IPS-20b (cell line): ENCODE measurements around the gene CCDC17.

Source experiments
- H3K27ac ChIP-seq: one replicate; pipeline ENCODE4 v1.5.1; 2013; ENCODE audit warnings: low read length
- H3K27me3 ChIP-seq: 2 replicates; pipeline ENCODE4 v1.6.1; 2013; ENCODE audit warnings: mild to moderate bottlenecking, low read length, inconsistent platforms; ENCODE audit not compliant: insufficient read depth
- H3K36me3 ChIP-seq: 2 replicates; pipeline ENCODE4 v1.6.1; 2013; ENCODE audit warnings: low read depth, mild to moderate bottlenecking, inconsistent platforms, low read length, moderate library complexity; ENCODE audit not compliant: insufficient read depth
- H3K4me1 ChIP-seq: 2 replicates; pipeline ENCODE4 v1.6.1; 2013; ENCODE audit warnings: mild to moderate bottlenecking, control low read depth, inconsistent platforms, low read length, moderate library complexity; ENCODE audit not compliant: insufficient read depth
- H3K4me3 ChIP-seq: 2 replicates; pipeline ENCODE4 v1.5.1; 2013; ENCODE audit warnings: mild to moderate bottlenecking, low read length, inconsistent platforms
- H3K9ac ChIP-seq: 2 replicates; pipeline ENCODE4 v1.6.1; 2013; ENCODE audit warnings: low read depth, mild to moderate bottlenecking, inconsistent platforms, low read length, moderate library complexity
- H3K9me3 ChIP-seq: 2 replicates; pipeline ENCODE4 v1.6.1; 2013; ENCODE audit warnings: mild to moderate bottlenecking, low read depth, low read length, inconsistent platforms; ENCODE audit not compliant: insufficient read depth

CCDC17 gene

GRCh38 chr1:45623972-45624371 lies at the start of gene CCDC17:
Gene CCDC17, minus strand, starts transcription at chr1:45624054. Its CDS starts 145 bp downstream, at chr1:45623909.
- Histone ChIP-seq H3K4me1 (no peaks in the 10 kb centered on the region), H3K27ac (no peak within 1 kb of the TSS), H3K9ac (no peak within 1 kb of the TSS), H3K4me3 (no peak within 1 kb of the TSS), H3K36me3 (peaks cover 49% of the 10 kb centered on the region), H3K9me3 (no peaks in the 10 kb centered on the region), H3K27me3 (no peaks in the 10 kb centered on the region)

- Histone ChIP-seq H3K27ac (no peak overlapping the region), H3K9ac (no peak overlapping the region), H3K27me3 (no peaks in the 10 kb centered on the region), H3K36me3 (peaks cover 12% of the 10 kb centered on the region; the same call in 1 of the 2 replicates), H3K4me1 (peaks cover 5% of the 10 kb centered on the region; the same call in 1 of the 2 replicates), H3K9me3 (no peaks in the 10 kb centered on the region), H3K4me3 (no peak overlapping the region)
Observed at GRCh38 chr1:45669859-45670655, 46.2 kb upstream of the CCDC17 start.

GRCh38 chr1:45669379-45669778 lies 45.5 kb upstream of the CCDC17 start:
- Histone ChIP-seq H3K27ac (no peak overlapping the region), H3K36me3 (peaks cover 7% of the 10 kb centered on the region; the same call in 1 of the 2 replicates), H3K4me1 (peaks cover 1% of the 10 kb centered on the region; the same call in 1 of the 2 replicates), H3K4me3 (no peak overlapping the region), H3K9ac (no peak overlapping the region), H3K27me3 (no peaks in the 10 kb centered on the region), H3K9me3 (no peaks in the 10 kb centered on the region)

GRCh38 chr1:45668526-45668925 lies 44.7 kb upstream of the CCDC17 start:
- Histone ChIP-seq H3K36me3 (peaks cover 6% of the 10 kb centered on the region; the same call in 1 of the 2 replicates), H3K9ac (no peak overlapping the region), H3K4me1 (no peaks in the 10 kb centered on the region; the same call in 1 of the 2 replicates), H3K4me3 (no peak overlapping the region), H3K27me3 (no peaks in the 10 kb centered on the region), H3K9me3 (no peaks in the 10 kb centered on the region), H3K27ac (no peak overlapping the region)

GRCh38 chr1:45667321-45668111 lies 43.7 kb upstream of the CCDC17 start:
- no peak overlapping the region for H3K4me3 ChIP-seq
- no peaks in the 10 kb centered on the region for H3K27me3 ChIP-seq

GRCh38 chr1:45666836-45667235 lies 43.0 kb upstream of the CCDC17 start:
- no peaks in the 10 kb centered on the region; the same call in 1 of the 2 replicates for H3K4me1 ChIP-seq
- no peaks in the 10 kb centered on the region for H3K9me3 ChIP-seq
- H3K36me3 ChIP-seq = peaks cover 10% of the 10 kb centered on the region; the same call in 1 of the 2 replicates
- H3K9ac ChIP-seq = no peak overlapping the region
- no peaks in the 10 kb centered on the region for H3K27me3 ChIP-seq
- no peak overlapping the region for H3K27ac ChIP-seq
- H3K4me3 ChIP-seq = no peak overlapping the region

More at GRCh38 chr1:45667321-45668111, 43.7 kb upstream of the CCDC17 start:
- no peak overlapping the region for H3K27ac ChIP-seq
- no peak overlapping the region for H3K9ac ChIP-seq
- H3K4me1 ChIP-seq = no peaks in the 10 kb centered on the region; the same call in 1 of the 2 replicates
- H3K9me3 ChIP-seq = no peaks in the 10 kb centered on the region
- H3K36me3 ChIP-seq = peaks cover 10% of the 10 kb centered on the region; the same call in 1 of the 2 replicates

- no peak overlapping the region for H3K27ac ChIP-seq
- no peak overlapping the region for H3K4me3 ChIP-seq
- H3K36me3 ChIP-seq = peaks cover 64% of the 10 kb centered on the region
- H3K4me1 ChIP-seq = no peaks in the 10 kb centered on the region; the same call in 1 of the 2 replicates
- no peaks in the 10 kb centered on the region for H3K9me3 ChIP-seq
- H3K27me3 ChIP-seq = no peaks in the 10 kb centered on the region
- no peak overlapping the region for H3K9ac ChIP-seq
Observed at GRCh38 chr1:45660336-45660735, 36.5 kb upstream of the CCDC17 start.

GRCh38 chr1:45659222-45659621 lies 35.4 kb upstream of the CCDC17 start:
- Histone ChIP-seq H3K9ac (no peak overlapping the region), H3K4me3 (no peak overlapping the region), H3K9me3 (no peaks in the 10 kb centered on the region), H3K4me1 (no peaks in the 10 kb centered on the region; the same call in 1 of the 2 replicates), H3K36me3 (peaks cover 75% of the 10 kb centered on the region), H3K27ac (no peak overlapping the region), H3K27me3 (no peaks in the 10 kb centered on the region)

GRCh38 chr1:45658171-45658570 lies 34.3 kb upstream of the CCDC17 start:
- Histone ChIP-seq H3K4me1 (no peaks in the 10 kb centered on the region), H3K9ac (no peak overlapping the region), H3K27ac (no peak overlapping the region), H3K27me3 (no peaks in the 10 kb centered on the region), H3K36me3 (peaks cover 83% of the 10 kb centered on the region), H3K4me3 (no peak overlapping the region), H3K9me3 (no peaks in the 10 kb centered on the region)

- Histone ChIP-seq H3K27ac (no peak overlapping the region), H3K4me1 (no peaks in the 10 kb centered on the region), H3K9me3 (no peaks in the 10 kb centered on the region), H3K9ac (no peak overlapping the region), H3K27me3 (no peaks in the 10 kb centered on the region), H3K36me3 (peaks cover 94% of the 10 kb centered on the region), H3K4me3 (no peak overlapping the region)
Observed at GRCh38 chr1:45656573-45657226, 32.8 kb upstream of the CCDC17 start.

GRCh38 chr1:45654540-45655280 lies 30.9 kb upstream of the CCDC17 start:
- Histone ChIP-seq H3K27ac (no peak overlapping the region), H3K27me3 (no peaks in the 10 kb centered on the region), H3K4me3 (no peak overlapping the region), H3K4me1 (no peaks in the 10 kb centered on the region), H3K9ac (no peak overlapping the region), H3K9me3 (no peaks in the 10 kb centered on the region), H3K36me3 (peaks cover 98% of the 10 kb centered on the region)
